ENCODE measurements around the gene TGFBR3.

Gene TGFBR3

DNA sequence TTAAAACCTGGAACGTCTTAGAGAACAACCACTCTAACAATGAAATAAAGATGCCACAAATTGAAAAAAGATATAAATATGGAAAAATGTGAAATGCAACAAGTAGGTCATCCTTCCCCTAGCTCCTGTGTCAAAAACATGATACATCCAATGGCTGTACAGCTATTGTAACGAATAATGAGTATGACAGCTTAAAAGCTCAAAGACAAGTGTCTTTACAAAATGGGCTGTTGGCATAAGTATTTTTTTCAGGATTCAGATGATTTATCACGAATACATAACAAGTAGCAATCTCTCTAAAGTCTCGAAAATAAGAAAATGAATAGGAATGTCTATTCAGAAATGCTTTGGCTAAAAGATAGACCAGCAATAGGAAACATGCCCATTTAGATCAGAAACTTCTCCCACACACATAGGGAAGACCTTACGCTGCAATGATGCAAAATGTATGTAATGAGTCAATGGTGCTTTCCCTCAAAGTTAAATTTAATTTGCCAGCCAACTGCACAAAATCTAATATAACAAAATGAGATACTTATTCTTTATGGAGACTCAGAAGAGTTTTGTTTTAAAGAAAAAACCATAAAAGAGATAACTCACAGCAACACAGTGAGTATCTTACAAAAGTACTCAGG is 8.3 kb downstream of the TGFBR3 start:
- TF ChIP-seq, protein P1, sequence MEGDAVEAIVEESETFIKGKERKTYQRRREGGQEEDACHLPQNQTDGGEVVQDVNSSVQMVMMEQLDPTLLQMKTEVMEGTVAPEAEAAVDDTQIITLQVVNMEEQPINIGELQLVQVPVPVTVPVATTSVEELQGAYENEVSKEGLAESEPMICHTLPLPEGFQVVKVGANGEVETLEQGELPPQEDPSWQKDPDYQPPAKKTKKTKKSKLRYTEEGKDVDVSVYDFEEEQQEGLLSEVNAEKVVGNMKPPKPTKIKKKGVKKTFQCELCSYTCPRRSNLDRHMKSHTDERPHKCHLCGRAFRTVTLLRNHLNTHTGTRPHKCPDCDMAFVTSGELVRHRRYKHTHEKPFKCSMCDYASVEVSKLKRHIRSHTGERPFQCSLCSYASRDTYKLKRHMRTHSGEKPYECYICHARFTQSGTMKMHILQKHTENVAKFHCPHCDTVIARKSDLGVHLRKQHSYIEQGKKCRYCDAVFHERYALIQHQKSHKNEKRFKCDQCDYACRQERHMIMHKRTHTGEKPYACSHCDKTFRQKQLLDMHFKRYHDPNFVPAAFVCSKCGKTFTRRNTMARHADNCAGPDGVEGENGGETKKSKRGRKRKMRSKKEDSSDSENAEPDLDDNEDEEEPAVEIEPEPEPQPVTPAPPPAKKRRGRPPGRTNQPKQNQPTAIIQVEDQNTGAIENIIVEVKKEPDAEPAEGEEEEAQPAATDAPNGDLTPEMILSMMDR (IDR thresholded peaks at IDR 0.05; ENCODE audit: poor library complexity, severe bottlenecking), result no peak
- H3K4me1 ChIP-seq (ENCODE audit: insufficient read depth, poor library complexity, severe bottlenecking), result peaks cover 14% of the 10 kb centered on the region
- ATAC-seq (ENCODE audit: low read depth) (no peak), DNase-seq (ENCODE audit: low spot score) (no peak)
- no peak overlapping the region for H3K4me3 ChIP-seq (ENCODE audit: severe bottlenecking)
- H3K36me3 ChIP-seq (ENCODE audit: low read depth), result no peaks in the 10 kb centered on the region
- no peak overlapping the region for H3K27ac ChIP-seq (ENCODE audit: poor library complexity, severe bottlenecking)
- no peaks in the 10 kb centered on the region for H3K9me3 ChIP-seq (ENCODE audit: severe bottlenecking)
- H3K27me3 ChIP-seq (ENCODE audit: insufficient read depth, poor library complexity, severe bottlenecking), result no peaks in the 10 kb centered on the region

DNA sequence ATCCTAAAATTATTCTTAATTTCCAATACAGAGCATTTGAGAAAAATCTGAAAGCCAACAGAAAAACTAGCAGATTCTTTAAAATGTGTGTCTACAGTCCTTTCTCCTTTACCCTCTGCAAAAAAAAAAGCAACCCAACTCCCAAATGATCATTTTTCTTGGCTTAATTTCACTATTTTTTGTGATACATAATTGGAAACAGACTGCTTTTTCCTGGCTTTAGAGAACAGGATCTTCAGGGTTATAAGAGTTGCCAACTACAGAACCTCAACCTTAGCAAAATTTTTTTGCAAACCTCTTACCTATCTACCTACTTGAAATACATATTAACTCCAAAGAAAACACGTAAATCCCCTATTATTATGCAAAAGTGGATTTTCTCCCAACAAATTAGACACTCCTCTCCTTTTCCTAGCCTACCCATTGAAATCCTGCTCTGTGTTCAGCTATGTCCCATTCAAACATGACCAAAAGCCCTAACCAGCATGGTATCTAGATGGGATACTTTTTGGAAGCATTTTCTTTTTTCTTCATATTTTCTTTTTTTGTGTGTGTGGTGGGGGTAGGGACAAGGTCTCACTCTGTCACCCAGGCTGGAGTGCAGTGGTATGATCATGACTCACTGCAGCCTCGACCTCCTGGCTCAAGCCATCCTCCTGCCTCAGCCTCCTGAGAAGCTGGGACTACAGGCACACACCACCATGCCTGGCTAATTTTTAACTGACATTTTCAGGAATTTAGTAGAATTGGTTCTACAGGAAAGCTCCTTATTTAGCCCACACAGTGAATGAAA is 9.0 kb downstream of the TGFBR3 start:
- no peaks in the 10 kb centered on the region for H3K36me3 ChIP-seq (ENCODE audit: low read depth)
- no peak for DNase-seq (ENCODE audit: low spot score)
- peaks cover 20% of the 10 kb centered on the region for H3K4me1 ChIP-seq (ENCODE audit: insufficient read depth, poor library complexity, severe bottlenecking)
- H3K9me3 ChIP-seq (ENCODE audit: severe bottlenecking), result no peaks in the 10 kb centered on the region
- no peak overlapping the region for H3K27ac ChIP-seq (ENCODE audit: poor library complexity, severe bottlenecking)
- H3K27me3 ChIP-seq (ENCODE audit: insufficient read depth, poor library complexity, severe bottlenecking), result no peaks in the 10 kb centered on the region
- no peak overlapping the region for H3K4me3 ChIP-seq (ENCODE audit: severe bottlenecking)
- no peak for ATAC-seq (ENCODE audit: low read depth)
- TF ChIP-seq, protein P1 (IDR thresholded peaks at IDR 0.05; ENCODE audit: poor library complexity, severe bottlenecking), result no peak

DNA sequence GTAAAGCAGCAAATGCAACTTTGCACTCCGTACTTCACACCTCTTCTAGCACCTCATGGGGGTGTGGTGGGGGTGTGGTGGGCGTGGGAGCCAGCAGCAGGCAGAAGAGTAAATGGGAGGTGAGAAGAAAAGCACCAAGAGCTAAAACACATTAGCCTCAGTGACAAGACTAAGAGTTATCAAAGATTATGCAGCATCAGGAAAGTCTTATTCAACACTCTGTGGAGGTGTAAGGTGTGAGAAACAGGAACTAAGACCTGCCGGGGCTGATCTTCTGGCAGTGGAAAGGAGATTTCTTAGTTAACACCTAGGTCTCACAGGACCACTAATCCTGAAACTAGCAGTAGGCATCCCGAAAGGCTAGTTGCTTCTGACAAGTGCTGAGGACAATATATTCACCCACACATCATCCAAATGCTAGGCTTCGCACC is 9.9 kb downstream of the TGFBR3 start:
- ATAC-seq (ENCODE audit: low read depth) (no peak), DNase-seq (ENCODE audit: low spot score) (no peak)
- TF ChIP-seq, protein P1 (IDR thresholded peaks at IDR 0.05; ENCODE audit: poor library complexity, severe bottlenecking), result no peak
- peaks cover 25% of the 10 kb centered on the region for H3K4me1 ChIP-seq (ENCODE audit: insufficient read depth, poor library complexity, severe bottlenecking)
- no peaks in the 10 kb centered on the region for H3K9me3 ChIP-seq (ENCODE audit: severe bottlenecking)
- H3K27ac ChIP-seq (ENCODE audit: poor library complexity, severe bottlenecking), result no peak overlapping the region
- no peak overlapping the region for H3K4me3 ChIP-seq (ENCODE audit: severe bottlenecking)
- no peaks in the 10 kb centered on the region for H3K27me3 ChIP-seq (ENCODE audit: insufficient read depth, poor library complexity, severe bottlenecking)
- no peaks in the 10 kb centered on the region for H3K36me3 ChIP-seq (ENCODE audit: low read depth)

DNA sequence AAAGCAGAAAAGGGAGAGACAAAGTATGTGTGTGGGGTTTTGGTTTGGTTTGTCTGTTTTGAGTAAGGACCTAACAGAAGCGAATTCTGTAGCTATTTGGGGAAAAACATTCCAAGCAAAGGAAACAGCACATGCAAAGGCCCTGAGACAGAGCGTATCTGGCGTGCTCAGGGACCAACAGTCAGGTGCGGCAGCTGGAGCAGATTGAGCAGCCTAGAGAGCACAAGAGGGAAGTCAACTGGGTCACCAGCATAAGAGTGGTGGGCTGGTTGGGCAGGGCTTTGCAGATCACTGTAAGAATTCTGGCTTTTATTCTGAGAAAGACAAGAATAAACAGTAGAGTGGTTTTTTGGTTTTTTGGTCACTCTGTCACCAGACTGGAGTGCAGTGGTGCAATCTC is 11.8 kb downstream of the TGFBR3 start:
- no peak for ATAC-seq (ENCODE audit: low read depth)
- peaks cover 25% of the 10 kb centered on the region for H3K4me1 ChIP-seq (ENCODE audit: insufficient read depth, poor library complexity, severe bottlenecking)
- no peaks in the 10 kb centered on the region for H3K36me3 ChIP-seq (ENCODE audit: low read depth)
- H3K27me3 ChIP-seq (ENCODE audit: insufficient read depth, poor library complexity, severe bottlenecking), result no peaks in the 10 kb centered on the region
- DNase-seq (ENCODE audit: low spot score), result no peak
- no peak overlapping the region for H3K27ac ChIP-seq (ENCODE audit: poor library complexity, severe bottlenecking)
- TF ChIP-seq, protein P1 (IDR thresholded peaks at IDR 0.05; ENCODE audit: poor library complexity, severe bottlenecking), result no peak
- no peaks in the 10 kb centered on the region for H3K9me3 ChIP-seq (ENCODE audit: severe bottlenecking)
- no peak overlapping the region for H3K4me3 ChIP-seq (ENCODE audit: severe bottlenecking)
